ENCODE measurements around the gene IL15RA. TPM values are rescaled to one million over a fixed set of nuclear protein-coding genes. Genes with fewer than 3 reads are reported as not detected.

Gene IL15RA
- total and polyA plus RNA-seq, 10 donors, result 9.9 to 37.4 (median 21.0) TPM

- H3K27me3 ChIP-seq (replicated peaks in 1 of 7), result no peaks in the 10 kb centered on the region
- peaks cover 0 to 6% (median 4%) of the 10 kb centered on the region in 8 donors for H3K9me3 ChIP-seq
- WGBS, 5 donors, result 84 to 91% (median 90%) methylated on average over 15 of the region's 15 CpGs
- TF ChIP-seq POLR2AphosphoS5 (IDR thresholded peaks at IDR 0.05) (no peak), POLR2A (IDR thresholded peaks at IDR 0.05) (no peak), CTCF (IDR thresholded peaks at IDR 0.05 in 8 of 11, conservative IDR thresholded peaks at IDR 0.05 in 3 of 11) (no peak)
- no peak for DNase-seq
- intact Hi-C loops (cut with DNase I; ENCODE audit: low total_unique reads), result loop anchor here (5.0 to 10.0 kb wide), 2 partner anchors 75 to 392 kb away; partner anchors contain the start of gene RBM17
- peaks cover 0 to 21% (median 10%) of the 10 kb centered on the region in 6 donors for H3K4me1 ChIP-seq
- no peak overlapping the region for H3K4me3 ChIP-seq
- H3K27ac ChIP-seq, result no peak overlapping the region
- peaks cover 0 to 5% (median 0%) of the 10 kb centered on the region in 6 donors for H3K36me3 ChIP-seq
Observed at GRCh38 chr10:6012121-6012905, 35.0 kb upstream of the IL15RA start.

- intact Hi-C loops (cut with DNase I; ENCODE audit: low total_unique reads), result loop anchor here (5.0 to 10.0 kb wide), 2 partner anchors 76 to 393 kb away; partner anchors contain the start of gene RBM17
- no peak for DNase-seq
- H3K36me3 ChIP-seq, result peaks cover 0 to 5% (median 0%) of the 10 kb centered on the region in 6 donors
Observed at GRCh38 chr10:6011558-6011957, 34.2 kb upstream of the IL15RA start.

GRCh38 chr10:6010569-6010968 lies 33.2 kb upstream of the IL15RA start:
- H3K27me3 ChIP-seq (replicated peaks in 1 of 7), result no peaks in the 10 kb centered on the region
- 90 to 95% (median 93%) methylated on average over 3 of the region's 3 CpGs for WGBS, 5 donors
- H3K27ac ChIP-seq, result no peak overlapping the region
- H3K4me3 ChIP-seq, result no peak overlapping the region
- TF ChIP-seq POLR2A (IDR thresholded peaks at IDR 0.05), result no peak
- no peak for TF ChIP-seq CTCF (IDR thresholded peaks at IDR 0.05 in 8 of 11, conservative IDR thresholded peaks at IDR 0.05 in 3 of 11)
- TF ChIP-seq POLR2AphosphoS5 (IDR thresholded peaks at IDR 0.05), result no peak
- H3K36me3 ChIP-seq, result peaks cover 0 to 5% (median 0%) of the 10 kb centered on the region in 6 donors
- intact Hi-C loops (cut with DNase I; ENCODE audit: low total_unique reads), result loop anchor here (5.0 to 10.0 kb wide), 2 partner anchors 77 to 394 kb away; partner anchors contain the start of gene RBM17
- H3K4me1 ChIP-seq, result peaks cover 0 to 16% (median 8%) of the 10 kb centered on the region in 6 donors
- peaks cover 0 to 12% (median 9%) of the 10 kb centered on the region in 8 donors for H3K9me3 ChIP-seq
- no peak for DNase-seq

More at GRCh38 chr10:6011558-6011957, 34.2 kb upstream of the IL15RA start:
- no peak overlapping the region for H3K4me3 ChIP-seq
- no peaks in the 10 kb centered on the region for H3K27me3 ChIP-seq (replicated peaks in 1 of 7)
- peaks cover 0 to 16% (median 8%) of the 10 kb centered on the region in 6 donors for H3K4me1 ChIP-seq
- no peak overlapping the region for H3K27ac ChIP-seq
- TF ChIP-seq POLR2A (IDR thresholded peaks at IDR 0.05) (no peak), POLR2AphosphoS5 (IDR thresholded peaks at IDR 0.05) (no peak), CTCF (IDR thresholded peaks at IDR 0.05 in 8 of 11, conservative IDR thresholded peaks at IDR 0.05 in 3 of 11) (no peak)
- WGBS, 5 donors, result 79 to 89% (median 86%) methylated on average over 8 of the region's 8 CpGs
- peaks cover 0 to 12% (median 9%) of the 10 kb centered on the region in 8 donors for H3K9me3 ChIP-seq

- Histone ChIP-seq H3K27ac (peak overlapping the region in 1 of 8 donors; percentile 50), H3K27me3 (replicated peaks in 1 of 7) (no peaks in the 10 kb centered on the region), H3K9me3 (peaks cover 0 to 12% (median 9%) of the 10 kb centered on the region in 8 donors), H3K4me3 (no peak overlapping the region), H3K4me1 (peaks cover 0 to 14% (median 8%) of the 10 kb centered on the region in 6 donors), H3K36me3 (peaks cover 0 to 5% (median 0%) of the 10 kb centered on the region in 6 donors)
- DNase-seq, result no peak
- 88 to 94% (median 91%) methylated on average over 4 of the region's 4 CpGs for WGBS, 5 donors
- TF ChIP-seq POLR2A (IDR thresholded peaks at IDR 0.05) (no peak), CTCF (IDR thresholded peaks at IDR 0.05 in 8 of 11, conservative IDR thresholded peaks at IDR 0.05 in 3 of 11) (no peak), POLR2AphosphoS5 (IDR thresholded peaks at IDR 0.05) (no peak)
- intact Hi-C loops (cut with DNase I; ENCODE audit: low total_unique reads), result loop anchor here (5.0 to 10.0 kb wide), 2 partner anchors 77 to 395 kb away; partner anchors contain the start of gene RBM17
Observed at GRCh38 chr10:6009961-6010360, 32.6 kb upstream of the IL15RA start.
